ENCODE results near the gene TMEM170A. TPM values are rescaled to one million over a fixed set of nuclear protein-coding genes. Genes with fewer than 3 reads are reported as not detected.

The TMEM170A gene
- total and polyA plus RNA-seq, 2 experiments from 2014 or later, result 31.0 to 68.5 TPM

- Histone ChIP-seq H4K20me1 (replicated peaks; ENCODE audit: insufficient read depth) (peaks cover 22% of the 10 kb centered on the region), H3K27ac (ENCODE audit: low read depth) (no peak overlapping the region), H3K27me3 (ENCODE audit: insufficient read depth) (no peaks in the 10 kb centered on the region), H3K79me2 (replicated peaks; ENCODE audit: insufficient read depth) (peaks cover 12% of the 10 kb centered on the region; the same call in 1 of the 2 replicates), H3K36me3 (ENCODE audit: insufficient read depth) (no peaks in the 10 kb centered on the region), H3K4me1 (ENCODE audit: insufficient read depth) (no peaks in the 10 kb centered on the region), H3K4me3 (no peak overlapping the region), H3F3A (replicated peaks; ENCODE audit: low read depth) (peaks cover 8% of the 10 kb centered on the region; the same call in 1 of the 2 replicates), H2AFZ (no peak overlapping the region), H3K9me2 (ENCODE audit: insufficient read depth) (no peaks in the 10 kb centered on the region), H3K4me2 (no peak overlapping the region)
- ATAC-seq, result no peak
- TF ChIP-seq EZH2 (IDR thresholded peaks at IDR 0.05; ENCODE audit: low read depth, unreplicated experiment) (no peak), CTCF (conservative IDR thresholded peaks at IDR 0.05; ENCODE audit: low read depth in 2 of 2) (peak; percentile 50 to 70), ZNF114 (CRISPR knock-in tag; IDR thresholded peaks at IDR 0.05) (no peak), CREB1 (CRISPR knock-in tag; IDR thresholded peaks at IDR 0.05; ENCODE audit: low read depth) (no peak)
- H3K36me3 Mint-ChIP-seq (ENCODE audit: low read depth), result peaks cover 23% of the 10 kb centered on the region; the same call in 2 of the 3 replicates
- no peak overlapping the region for H3K4me3 Mint-ChIP-seq
- H3K4me1 Mint-ChIP-seq, result no peaks in the 10 kb centered on the region
- H3K9me3 Mint-ChIP-seq, result no peaks in the 10 kb centered on the region
- peak; percentile 60 for DNase-seq (ENCODE audit: low spot score)
- no peak overlapping the region for H3K27ac Mint-ChIP-seq
- no peaks in the 10 kb centered on the region for H3K27me3 Mint-ChIP-seq (ENCODE audit: insufficient read depth, low read depth, poor library complexity)
Observed at GRCh38 chr16:75402821-75403475, 61.5 kb downstream of the TMEM170A start.

GRCh38 chr16:75402159-75402820 lies 62.2 kb downstream of the TMEM170A start:
- no peaks in the 10 kb centered on the region for H3K9me2 ChIP-seq (ENCODE audit: insufficient read depth)
- no peak overlapping the region for H3K4me3 Mint-ChIP-seq
- H3F3A ChIP-seq (replicated peaks; ENCODE audit: low read depth), result peaks cover 8% of the 10 kb centered on the region; the same call in 1 of the 2 replicates
- H3K4me1 Mint-ChIP-seq, result no peaks in the 10 kb centered on the region
- H3K27me3 Mint-ChIP-seq (ENCODE audit: insufficient read depth, low read depth, poor library complexity), result no peaks in the 10 kb centered on the region
- no peak overlapping the region for H3K4me3 ChIP-seq
- no peaks in the 10 kb centered on the region for H3K27me3 ChIP-seq (ENCODE audit: insufficient read depth)
- H3K4me2 ChIP-seq, result no peak overlapping the region
- no peaks in the 10 kb centered on the region for H3K9me3 Mint-ChIP-seq
- no peak overlapping the region for H3K27ac Mint-ChIP-seq
- no peaks in the 10 kb centered on the region for H3K4me1 ChIP-seq (ENCODE audit: insufficient read depth)
- ATAC-seq (no peak), DNase-seq (ENCODE audit: low spot score) (no peak)
- H3K79me2 ChIP-seq (replicated peaks; ENCODE audit: insufficient read depth), result peaks cover 12% of the 10 kb centered on the region; the same call in 1 of the 2 replicates
- H3K36me3 ChIP-seq (ENCODE audit: insufficient read depth), result no peaks in the 10 kb centered on the region
- H4K20me1 ChIP-seq (replicated peaks; ENCODE audit: insufficient read depth), result peaks cover 22% of the 10 kb centered on the region
- H2AFZ ChIP-seq, result no peak overlapping the region
- no peak overlapping the region; the same call in 1 of the 2 replicates for H3K27ac ChIP-seq (ENCODE audit: low read depth)
- peaks cover 18% of the 10 kb centered on the region; the same call in 2 of the 3 replicates for H3K36me3 Mint-ChIP-seq (ENCODE audit: low read depth)
- TF ChIP-seq ETS1 (IDR thresholded peaks at IDR 0.05) (no peak), CTCF (conservative IDR thresholded peaks at IDR 0.05; ENCODE audit: low read depth in 2 of 2) (no peak), EZH2phosphoT487 (IDR thresholded peaks at IDR 0.05; ENCODE audit: unreplicated experiment) (no peak), ZNF331 (CRISPR knock-in tag; IDR thresholded peaks at IDR 0.05; ENCODE audit: low read depth) (no peak), POLR2AphosphoS5 (IDR thresholded peaks at IDR 0.05; ENCODE audit: low read depth) (no peak), JUNB (IDR thresholded peaks at IDR 0.05; ENCODE audit: unreplicated experiment) (no peak), STAT1 (IDR thresholded peaks at IDR 0.05; ENCODE audit: unreplicated experiment) (no peak), CREB1 (CRISPR knock-in tag; IDR thresholded peaks at IDR 0.05; ENCODE audit: low read depth) (no peak), ZNF114 (CRISPR knock-in tag; IDR thresholded peaks at IDR 0.05) (no peak), REST (IDR thresholded peaks at IDR 0.05; ENCODE audit: unreplicated experiment) (no peak), NANOG (IDR thresholded peaks at IDR 0.05; ENCODE audit: borderline replicate concordance) (no peak)

All from GM23338 (cell line).